H54 (cell line): ENCODE data around the gene ALDH1L2.
"Not testable (repeated sequence)": the region's sequence is repeated elsewhere in the genome, so short reads cannot be mapped to it uniquely, and the experiment has no call there.

ENCODE experiments used
- DNase-seq: peaks from one replicate; pipeline ENCODE4 v3.0.0; 2011; ENCODE audit warnings: low spot score, mixed read lengths; ENCODE audit not compliant: insufficient read length
- FAIRE-seq: peaks from 3 replicates; lab custom pipeline; 2011; peaks lifted over from hg19 to GRCh38; lab: Jason Lieb, UNC
- POLR2A ChIP-seq: IDR thresholded peaks from 2 replicates; pipeline ENCODE4 v1.6.1; 2011; ENCODE audit warnings: low read depth, mild to moderate bottlenecking, low read length

Gene ALDH1L2

GRCh38 chr12:105100207-105100985, 16.1 kb upstream of the ALDH1L2 start:
- FAIRE-seq (peak; percentile 92), DNase-seq (no peak)
- TF ChIP-seq POLR2A = no peak

DNA sequence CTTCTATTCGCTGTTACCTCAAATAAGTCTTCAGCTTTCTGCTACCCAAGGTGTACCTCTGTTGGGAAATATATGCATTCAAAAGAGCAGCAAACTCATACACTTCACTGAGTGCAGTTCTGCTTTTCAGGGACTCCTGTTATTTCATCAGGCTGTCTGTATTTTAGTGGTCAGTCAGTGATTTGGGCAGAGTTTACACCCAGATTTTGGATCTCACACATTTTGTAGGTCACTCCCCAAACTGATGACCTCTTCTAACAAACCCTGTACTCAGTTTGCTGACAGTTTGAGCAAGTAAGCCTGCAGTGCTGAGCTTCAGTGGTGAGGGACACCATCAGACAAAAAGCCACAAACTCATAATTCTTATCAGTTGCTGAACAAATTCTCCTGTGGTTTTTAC, 15.1 kb upstream of the ALDH1L2 start:
- FAIRE-seq (no peak), DNase-seq (no peak)
- TF ChIP-seq POLR2A = no peak

- not testable (repeated sequence) for DNase-seq, FAIRE-seq
Observed at GRCh38 chr12:105095338-105095737, 11.1 kb upstream of the ALDH1L2 start.

DNA sequence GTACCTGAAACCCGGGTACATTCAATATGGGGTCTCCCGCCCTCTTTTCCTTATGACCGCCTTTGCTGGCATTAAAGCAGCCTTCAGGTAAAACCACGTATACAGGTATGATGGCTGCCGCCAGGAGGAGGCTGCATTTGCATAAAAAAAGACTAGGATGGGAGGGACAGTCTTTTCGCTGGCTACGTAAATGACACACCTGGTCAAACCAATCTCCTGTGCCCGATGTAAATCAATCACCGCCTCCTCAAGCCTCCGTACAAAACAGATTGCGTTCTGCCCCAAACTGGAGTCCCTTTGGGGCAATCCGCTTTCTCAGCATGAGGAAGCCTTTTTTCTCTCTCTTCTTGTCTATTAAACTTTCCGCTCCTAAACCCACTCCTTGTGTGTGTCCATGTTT, 8.1 kb upstream of the ALDH1L2 start:
- no peak for TF ChIP-seq POLR2A
- DNase-seq = no peak
- FAIRE-seq = no peak

DNA sequence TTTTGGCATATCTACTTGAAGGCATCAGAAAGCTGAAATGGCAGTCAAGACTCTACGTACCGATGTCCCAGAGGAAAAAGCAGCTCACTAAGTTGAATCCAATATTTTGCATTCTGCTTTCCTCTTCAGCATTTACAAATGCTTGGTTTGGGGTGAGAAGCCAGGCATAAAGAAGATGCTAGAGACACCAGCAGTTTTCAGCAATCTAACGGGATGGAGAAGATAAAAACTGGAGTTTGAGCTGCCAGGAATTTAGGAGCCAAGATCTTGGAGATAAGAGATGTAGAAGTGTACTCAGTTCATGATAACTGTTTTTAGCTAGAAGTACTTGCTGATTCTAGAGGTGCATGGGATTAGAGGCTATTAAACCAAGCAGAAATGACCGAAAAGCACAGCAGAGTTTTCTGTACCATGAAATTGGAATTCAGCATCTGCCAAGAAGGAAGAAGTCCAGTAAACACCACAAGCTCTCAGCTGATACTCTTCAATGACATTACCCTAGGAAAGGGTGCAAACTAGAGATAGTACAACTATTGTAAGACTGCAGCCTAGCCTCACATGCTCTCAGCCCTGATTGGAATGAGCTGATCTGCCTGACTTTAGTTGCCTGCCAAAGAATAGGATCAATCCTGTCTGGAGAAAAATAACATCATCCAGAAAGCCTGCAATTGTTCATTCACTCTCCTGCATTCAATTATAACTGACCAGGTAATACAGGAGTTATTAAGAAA, 7.4 kb upstream of the ALDH1L2 start:
- FAIRE-seq = no peak
- no peak for TF ChIP-seq POLR2A
- no peak for DNase-seq

DNA sequence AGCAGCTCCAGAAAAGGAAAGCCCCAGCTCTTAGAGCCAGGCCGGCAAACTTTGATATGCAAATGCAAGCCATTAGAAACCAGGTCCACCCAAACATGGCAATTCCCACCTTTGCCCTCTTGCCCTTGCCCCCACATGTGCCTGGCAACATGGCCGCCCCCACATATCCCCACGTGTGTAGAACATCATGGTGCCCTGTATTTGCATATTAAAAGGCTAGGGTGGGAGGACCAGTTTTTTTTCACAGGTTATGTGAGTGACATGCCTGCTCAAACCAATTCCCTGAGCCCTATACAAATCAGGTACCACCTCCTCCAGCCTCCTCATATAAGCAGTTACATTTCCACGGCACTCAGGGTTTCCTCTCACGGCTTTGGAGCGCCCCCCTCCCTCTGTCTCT, 6.1 kb upstream of the ALDH1L2 start:
- no peak for FAIRE-seq
- TF ChIP-seq POLR2A = no peak
- no peak for DNase-seq

DNA sequence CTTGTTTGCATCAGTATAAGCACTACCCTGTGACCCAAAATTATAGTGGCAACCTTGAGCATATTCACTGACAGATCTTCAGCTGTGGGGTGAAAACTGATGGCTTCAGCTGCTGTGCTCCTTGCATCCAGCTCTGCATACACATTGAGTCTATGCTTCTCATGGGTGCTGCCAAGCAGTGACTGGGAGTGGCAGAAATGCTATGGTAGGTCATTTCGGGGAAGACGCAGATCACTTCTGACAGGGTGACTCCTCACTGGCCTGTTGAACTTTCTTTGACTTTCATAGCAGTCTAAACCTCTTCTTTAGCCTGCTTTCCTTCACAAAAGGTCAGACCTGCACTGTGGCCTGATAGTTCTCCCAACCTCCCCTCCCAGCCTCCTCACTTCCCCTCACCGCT, 5.6 kb upstream of the ALDH1L2 start:
- no peak for TF ChIP-seq POLR2A
- FAIRE-seq (no peak), DNase-seq (no peak)

- DNase-seq (no peak), FAIRE-seq (no peak)
- TF ChIP-seq POLR2A = no peak
Observed at GRCh38 chr12:105085501-105085900, 1.2 kb upstream of the ALDH1L2 start.

DNA sequence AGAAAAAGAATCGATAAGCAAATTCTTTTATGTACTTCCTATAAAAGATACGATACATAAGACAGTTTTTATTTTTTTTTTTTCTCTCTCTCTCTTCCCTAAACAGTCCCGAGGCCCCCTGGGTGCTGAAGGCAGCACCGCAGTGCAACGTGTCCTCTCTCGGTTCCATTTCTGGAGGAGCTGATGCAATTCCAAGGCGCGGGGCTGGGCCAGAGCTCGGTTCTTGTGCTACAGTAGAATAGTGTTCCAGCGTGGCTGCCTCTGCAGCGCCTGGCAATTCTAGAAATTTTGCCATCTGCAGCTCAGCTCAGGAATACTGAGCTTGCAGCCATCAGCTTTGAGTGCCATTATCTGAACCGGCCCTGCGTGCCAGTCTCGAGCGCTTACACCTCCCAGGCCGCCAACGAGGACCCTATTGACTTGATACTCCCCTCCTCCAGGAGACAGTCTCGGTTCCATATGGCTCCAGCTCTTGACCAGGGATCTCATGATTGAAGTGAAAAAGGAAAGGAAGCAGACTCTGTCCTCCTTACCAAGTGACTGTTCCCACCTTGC, 630 bp downstream of the ALDH1L2 start:
- no peak for FAIRE-seq
- no peak for TF ChIP-seq POLR2A
- peak; percentile 25 for DNase-seq

- FAIRE-seq (no peak), DNase-seq (no peak)
- TF ChIP-seq POLR2A = no peak
Observed at GRCh38 chr12:105083031-105083430, 1.2 kb downstream of the ALDH1L2 start.

- FAIRE-seq (no peak), DNase-seq (no peak)
- no peak for TF ChIP-seq POLR2A
Observed at GRCh38 chr12:105078712-105079570, 5.3 kb downstream of the ALDH1L2 start.

- no peak for DNase-seq
- FAIRE-seq = no peak
- no peak for TF ChIP-seq POLR2A
Observed at GRCh38 chr12:105077435-105077834, 6.8 kb downstream of the ALDH1L2 start.

- TF ChIP-seq POLR2A = no peak
- FAIRE-seq (no peak), DNase-seq (no peak)
Observed at GRCh38 chr12:105076913-105077312, 7.3 kb downstream of the ALDH1L2 start.

GRCh38 chr12:105076098-105076497, 8.2 kb downstream of the ALDH1L2 start:
- FAIRE-seq (no peak), DNase-seq (no peak)
- TF ChIP-seq POLR2A = no peak
